HG02938 (cell line): ENCODE data around the gene GP1BB.

Experiments used
- ATAC-seq: cut with Tn5 transposase; IDR thresholded peaks from one replicate; pipeline ENCODE4 v1.9.1; 2021; ENCODE audit warnings: mild to moderate bottlenecking, moderate library complexity; ENCODE audit not compliant: unreplicated experiment

Gene GP1BB

GRCh38 chr22:19713650-19714311 is 9.6 kb upstream of the GP1BB start:
- ATAC-seq: no peak

GRCh38 chr22:19714312-19715187 is 8.8 kb upstream of the GP1BB start, which contains the start of gene SEPTIN5:
Gene SEPTIN5 (plus strand): TSS chr22:19714503. CDS start chr22:19714589, 86 bp downstream.
- no peak for ATAC-seq

- ATAC-seq: no peak
Observed at GRCh38 chr22:19715188-19715930, 8.0 kb upstream of the GP1BB start.

- no peak for ATAC-seq
Observed at GRCh38 chr22:19716041-19716828, 7.1 kb upstream of the GP1BB start.

GRCh38 chr22:19716829-19717105 is 6.6 kb upstream of the GP1BB start:
- ATAC-seq: no peak

GRCh38 chr22:19717181-19717580 is 6.2 kb upstream of the GP1BB start:
- ATAC-seq: no peak

GRCh38 chr22:19717691-19718455 is 5.5 kb upstream of the GP1BB start:
- no peak for ATAC-seq

GRCh38 chr22:19718456-19719049 is 4.8 kb upstream of the GP1BB start:
- no peak for ATAC-seq

- ATAC-seq: no peak
Observed at GRCh38 chr22:19719050-19719482, 4.3 kb upstream of the GP1BB start.

GRCh38 chr22:19719488-19720021 is 3.8 kb upstream of the GP1BB start:
- no peak for ATAC-seq

GRCh38 chr22:19720150-19720827 is 3.0 kb upstream of the GP1BB start:
- no peak for ATAC-seq

- no peak for ATAC-seq
Observed at GRCh38 chr22:19720999-19721329, 2.4 kb upstream of the GP1BB start.

- no peak for ATAC-seq
Observed at GRCh38 chr22:19721330-19722177, 1.8 kb upstream of the GP1BB start.

GRCh38 chr22:19722178-19722981 is 959 bp upstream of the GP1BB start:
- ATAC-seq: no peak

GRCh38 chr22:19722982-19723231 is 432 bp upstream of the GP1BB start:
- ATAC-seq: no peak

- ATAC-seq: no peak
Observed at GRCh38 chr22:19723983-19724827, 866 bp downstream of the GP1BB start.
